ENCODE results near the gene DCLK3.

- TF ChIP-seq REST (IDR thresholded peaks at IDR 0.05; ENCODE audit: insufficient read depth in 1 of 2, low read depth in 2 of 2, low read length in 1 of 2): no peak
- TF ChIP-seq CTCF (IDR thresholded peaks at IDR 0.05): no peak
- no peak for TF ChIP-seq POLR2AphosphoS5 (IDR thresholded peaks at IDR 0.05; ENCODE audit: low read depth, low read length)
- TF ChIP-seq TCF7L2 (IDR thresholded peaks at IDR 0.05; ENCODE audit: low read depth, low read length): no peak
- no peak for TF ChIP-seq SIN3A (IDR thresholded peaks at IDR 0.05; ENCODE audit: borderline replicate concordance, insufficient read depth, low read depth, low read length)
Measured at GRCh38 chr3:36693670-36694069, 70.7 kb downstream of the DCLK3 start.
